ENCODE measurements around the gene NPFFR2. TPM values are rescaled to one million over a fixed set of nuclear protein-coding genes. Genes with fewer than 3 reads are reported as not detected.

NPFFR2 gene
- total and polyA plus RNA-seq, 2 experiments from 2014 or later, result 0.28 to 2.9 TPM

DNA sequence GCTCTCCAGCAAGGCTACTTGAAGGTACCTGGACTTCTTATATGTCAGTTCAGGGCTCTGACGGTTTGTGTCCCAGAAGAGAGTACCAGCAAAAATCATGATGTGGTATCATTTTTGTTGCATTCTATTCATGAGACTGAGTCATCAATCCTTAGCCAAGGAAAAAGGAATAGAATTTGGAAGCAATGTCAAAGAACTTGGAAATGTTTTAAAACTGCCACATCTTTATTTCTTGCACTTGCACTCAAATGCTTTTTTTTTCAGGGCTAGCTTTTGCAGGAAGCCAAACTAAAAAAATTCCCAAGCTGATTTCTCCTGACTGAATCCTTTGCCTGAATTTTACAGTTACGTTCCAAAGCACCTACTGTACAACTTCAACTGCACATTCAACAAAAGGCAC, 112.4 kb downstream of the NPFFR2 start (continued):
- TF ChIP-seq, protein P1, sequence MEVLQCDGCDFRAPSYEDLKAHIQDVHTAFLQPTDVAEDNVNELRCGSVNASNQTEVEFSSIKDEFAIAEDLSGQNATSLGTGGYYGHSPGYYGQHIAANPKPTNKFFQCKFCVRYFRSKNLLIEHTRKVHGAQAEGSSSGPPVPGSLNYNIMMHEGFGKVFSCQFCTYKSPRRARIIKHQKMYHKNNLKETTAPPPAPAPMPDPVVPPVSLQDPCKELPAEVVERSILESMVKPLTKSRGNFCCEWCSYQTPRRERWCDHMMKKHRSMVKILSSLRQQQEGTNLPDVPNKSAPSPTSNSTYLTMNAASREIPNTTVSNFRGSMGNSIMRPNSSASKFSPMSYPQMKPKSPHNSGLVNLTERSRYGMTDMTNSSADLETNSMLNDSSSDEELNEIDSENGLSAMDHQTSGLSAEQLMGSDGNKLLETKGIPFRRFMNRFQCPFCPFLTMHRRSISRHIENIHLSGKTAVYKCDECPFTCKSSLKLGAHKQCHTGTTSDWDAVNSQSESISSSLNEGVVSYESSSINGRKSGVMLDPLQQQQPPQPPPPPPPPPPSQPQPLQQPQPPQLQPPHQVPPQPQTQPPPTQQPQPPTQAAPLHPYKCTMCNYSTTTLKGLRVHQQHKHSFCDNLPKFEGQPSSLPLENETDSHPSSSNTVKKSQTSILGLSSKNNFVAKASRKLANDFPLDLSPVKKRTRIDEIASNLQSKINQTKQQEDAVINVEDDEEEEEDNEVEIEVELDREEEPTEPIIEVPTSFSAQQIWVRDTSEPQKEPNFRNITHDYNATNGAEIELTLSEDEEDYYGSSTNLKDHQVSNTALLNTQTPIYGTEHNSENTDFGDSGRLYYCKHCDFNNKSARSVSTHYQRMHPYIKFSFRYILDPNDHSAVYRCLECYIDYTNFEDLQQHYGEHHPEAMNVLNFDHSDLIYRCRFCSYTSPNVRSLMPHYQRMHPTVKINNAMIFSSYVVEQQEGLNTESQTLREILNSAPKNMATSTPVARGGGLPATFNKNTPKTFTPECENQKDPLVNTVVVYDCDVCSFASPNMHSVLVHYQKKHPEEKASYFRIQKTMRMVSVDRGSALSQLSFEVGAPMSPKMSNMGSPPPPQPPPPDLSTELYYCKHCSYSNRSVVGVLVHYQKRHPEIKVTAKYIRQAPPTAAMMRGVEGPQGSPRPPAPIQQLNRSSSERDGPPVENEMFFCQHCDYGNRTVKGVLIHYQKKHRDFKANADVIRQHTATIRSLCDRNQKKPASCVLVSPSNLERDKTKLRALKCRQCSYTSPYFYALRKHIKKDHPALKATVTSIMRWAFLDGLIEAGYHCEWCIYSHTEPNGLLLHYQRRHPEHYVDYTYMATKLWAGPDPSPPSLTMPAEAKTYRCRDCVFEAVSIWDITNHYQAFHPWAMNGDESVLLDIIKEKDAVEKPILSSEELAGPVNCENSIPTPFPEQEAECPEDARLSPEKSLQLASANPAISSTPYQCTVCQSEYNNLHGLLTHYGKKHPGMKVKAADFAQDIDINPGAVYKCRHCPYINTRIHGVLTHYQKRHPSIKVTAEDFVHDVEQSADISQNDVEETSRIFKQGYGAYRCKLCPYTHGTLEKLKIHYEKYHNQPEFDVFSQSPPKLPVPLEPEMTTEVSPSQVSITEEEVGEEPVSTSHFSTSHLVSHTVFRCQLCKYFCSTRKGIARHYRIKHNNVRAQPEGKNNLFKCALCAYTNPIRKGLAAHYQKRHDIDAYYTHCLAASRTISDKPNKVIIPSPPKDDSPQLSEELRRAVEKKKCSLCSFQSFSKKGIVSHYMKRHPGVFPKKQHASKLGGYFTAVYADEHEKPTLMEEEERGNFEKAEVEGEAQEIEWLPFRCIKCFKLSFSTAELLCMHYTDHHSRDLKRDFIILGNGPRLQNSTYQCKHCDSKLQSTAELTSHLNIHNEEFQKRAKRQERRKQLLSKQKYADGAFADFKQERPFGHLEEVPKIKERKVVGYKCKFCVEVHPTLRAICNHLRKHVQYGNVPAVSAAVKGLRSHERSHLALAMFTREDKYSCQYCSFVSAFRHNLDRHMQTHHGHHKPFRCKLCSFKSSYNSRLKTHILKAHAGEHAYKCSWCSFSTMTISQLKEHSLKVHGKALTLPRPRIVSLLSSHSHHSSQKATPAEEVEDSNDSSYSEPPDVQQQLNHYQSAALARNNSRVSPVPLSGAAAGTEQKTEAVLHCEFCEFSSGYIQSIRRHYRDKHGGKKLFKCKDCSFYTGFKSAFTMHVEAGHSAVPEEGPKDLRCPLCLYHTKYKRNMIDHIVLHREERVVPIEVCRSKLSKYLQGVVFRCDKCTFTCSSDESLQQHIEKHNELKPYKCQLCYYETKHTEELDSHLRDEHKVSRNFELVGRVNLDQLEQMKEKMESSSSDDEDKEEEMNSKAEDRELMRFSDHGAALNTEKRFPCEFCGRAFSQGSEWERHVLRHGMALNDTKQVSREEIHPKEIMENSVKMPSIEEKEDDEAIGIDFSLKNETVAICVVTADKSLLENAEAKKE (CRISPR knock-in tag; IDR thresholded peaks at IDR 0.05), result no peak
- no peak for TF ChIP-seq NANOG (IDR thresholded peaks at IDR 0.05; ENCODE audit: borderline replicate concordance)
- no peak for TF ChIP-seq JUNB (IDR thresholded peaks at IDR 0.05; ENCODE audit: unreplicated experiment)
- TF ChIP-seq, protein P2, sequence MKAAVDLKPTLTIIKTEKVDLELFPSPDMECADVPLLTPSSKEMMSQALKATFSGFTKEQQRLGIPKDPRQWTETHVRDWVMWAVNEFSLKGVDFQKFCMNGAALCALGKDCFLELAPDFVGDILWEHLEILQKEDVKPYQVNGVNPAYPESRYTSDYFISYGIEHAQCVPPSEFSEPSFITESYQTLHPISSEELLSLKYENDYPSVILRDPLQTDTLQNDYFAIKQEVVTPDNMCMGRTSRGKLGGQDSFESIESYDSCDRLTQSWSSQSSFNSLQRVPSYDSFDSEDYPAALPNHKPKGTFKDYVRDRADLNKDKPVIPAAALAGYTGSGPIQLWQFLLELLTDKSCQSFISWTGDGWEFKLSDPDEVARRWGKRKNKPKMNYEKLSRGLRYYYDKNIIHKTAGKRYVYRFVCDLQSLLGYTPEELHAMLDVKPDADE (IDR thresholded peaks at IDR 0.05), result no peak

DNA sequence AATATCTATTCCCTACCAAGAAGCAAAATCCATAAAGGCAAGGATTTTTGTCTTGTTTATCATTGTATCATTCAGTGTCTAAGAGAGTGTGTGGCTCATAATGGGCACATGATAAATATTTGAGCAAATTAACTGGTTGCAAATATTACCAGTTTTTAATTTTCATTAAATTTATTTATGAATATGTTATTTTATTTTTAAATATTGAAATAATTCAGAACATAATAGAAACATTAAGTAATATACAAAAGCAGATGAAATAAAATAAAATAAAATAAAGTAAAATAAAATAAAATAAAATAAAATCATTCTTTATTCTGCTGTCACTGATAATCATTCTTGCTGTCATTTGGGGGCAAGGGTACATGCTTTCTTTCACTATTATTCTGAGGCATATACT, 120.9 kb downstream of the NPFFR2 start:
- peaks cover 32% of the 10 kb centered on the region for H3K4me1 ChIP-seq (ENCODE audit: insufficient read depth)
- H3K27ac Mint-ChIP-seq, result no peak overlapping the region; the same call in 1 of the 2 replicates
- no peaks in the 10 kb centered on the region for H4K20me1 ChIP-seq (replicated peaks; ENCODE audit: insufficient read depth)
- H3K4me3 Mint-ChIP-seq, result no peak overlapping the region
- ATAC-seq, result no peak
- no peaks in the 10 kb centered on the region for H3F3A ChIP-seq (replicated peaks; ENCODE audit: low read depth)
- H3K27ac ChIP-seq (ENCODE audit: low read depth), result no peak overlapping the region; the same call in 1 of the 2 replicates
- TF ChIP-seq JUNB (IDR thresholded peaks at IDR 0.05; ENCODE audit: unreplicated experiment) (no peak), CREB1 (CRISPR knock-in tag; IDR thresholded peaks at IDR 0.05; ENCODE audit: low read depth) (no peak), POLR2AphosphoS5 (IDR thresholded peaks at IDR 0.05; ENCODE audit: low read depth) (no peak), STAT1 (IDR thresholded peaks at IDR 0.05; ENCODE audit: unreplicated experiment) (no peak)
- TF ChIP-seq, protein P3, sequence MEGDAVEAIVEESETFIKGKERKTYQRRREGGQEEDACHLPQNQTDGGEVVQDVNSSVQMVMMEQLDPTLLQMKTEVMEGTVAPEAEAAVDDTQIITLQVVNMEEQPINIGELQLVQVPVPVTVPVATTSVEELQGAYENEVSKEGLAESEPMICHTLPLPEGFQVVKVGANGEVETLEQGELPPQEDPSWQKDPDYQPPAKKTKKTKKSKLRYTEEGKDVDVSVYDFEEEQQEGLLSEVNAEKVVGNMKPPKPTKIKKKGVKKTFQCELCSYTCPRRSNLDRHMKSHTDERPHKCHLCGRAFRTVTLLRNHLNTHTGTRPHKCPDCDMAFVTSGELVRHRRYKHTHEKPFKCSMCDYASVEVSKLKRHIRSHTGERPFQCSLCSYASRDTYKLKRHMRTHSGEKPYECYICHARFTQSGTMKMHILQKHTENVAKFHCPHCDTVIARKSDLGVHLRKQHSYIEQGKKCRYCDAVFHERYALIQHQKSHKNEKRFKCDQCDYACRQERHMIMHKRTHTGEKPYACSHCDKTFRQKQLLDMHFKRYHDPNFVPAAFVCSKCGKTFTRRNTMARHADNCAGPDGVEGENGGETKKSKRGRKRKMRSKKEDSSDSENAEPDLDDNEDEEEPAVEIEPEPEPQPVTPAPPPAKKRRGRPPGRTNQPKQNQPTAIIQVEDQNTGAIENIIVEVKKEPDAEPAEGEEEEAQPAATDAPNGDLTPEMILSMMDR (conservative IDR thresholded peaks at IDR 0.05; ENCODE audit: low read depth in 2 of 2), result no peak
- no peaks in the 10 kb centered on the region for H3K36me3 ChIP-seq (ENCODE audit: insufficient read depth)
- H3K4me3 ChIP-seq, result no peak overlapping the region
- H3K4me1 Mint-ChIP-seq, result peaks cover 37% of the 10 kb centered on the region
- no peak for DNase-seq (ENCODE audit: low spot score)
- H3K27me3 ChIP-seq (ENCODE audit: insufficient read depth), result no peaks in the 10 kb centered on the region
- peaks cover 21% of the 10 kb centered on the region for H3K9me3 Mint-ChIP-seq
- H3K36me3 Mint-ChIP-seq (ENCODE audit: low read depth), result peaks cover 41% of the 10 kb centered on the region
- no peaks in the 10 kb centered on the region for H3K79me2 ChIP-seq (replicated peaks; ENCODE audit: insufficient read depth)
- H3K9me2 ChIP-seq (ENCODE audit: insufficient read depth), result no peaks in the 10 kb centered on the region
- H3K4me2 ChIP-seq, result peak overlapping the region; percentile 53
- H3K27me3 Mint-ChIP-seq (ENCODE audit: insufficient read depth, low read depth, poor library complexity), result no peaks in the 10 kb centered on the region
- no peak overlapping the region for H2AFZ ChIP-seq

Data from GM23338 (cell line).